GM18907 (cell line): ENCODE data around the gene SRL.

ENCODE experiments used
- ATAC-seq: cut with Tn5 transposase; IDR thresholded peaks from one replicate; pipeline ENCODE4 v1.9.1; 2021; ENCODE audit warnings: mild to moderate bottlenecking, moderate library complexity; ENCODE audit not compliant: unreplicated experiment

The SRL gene

DNA sequence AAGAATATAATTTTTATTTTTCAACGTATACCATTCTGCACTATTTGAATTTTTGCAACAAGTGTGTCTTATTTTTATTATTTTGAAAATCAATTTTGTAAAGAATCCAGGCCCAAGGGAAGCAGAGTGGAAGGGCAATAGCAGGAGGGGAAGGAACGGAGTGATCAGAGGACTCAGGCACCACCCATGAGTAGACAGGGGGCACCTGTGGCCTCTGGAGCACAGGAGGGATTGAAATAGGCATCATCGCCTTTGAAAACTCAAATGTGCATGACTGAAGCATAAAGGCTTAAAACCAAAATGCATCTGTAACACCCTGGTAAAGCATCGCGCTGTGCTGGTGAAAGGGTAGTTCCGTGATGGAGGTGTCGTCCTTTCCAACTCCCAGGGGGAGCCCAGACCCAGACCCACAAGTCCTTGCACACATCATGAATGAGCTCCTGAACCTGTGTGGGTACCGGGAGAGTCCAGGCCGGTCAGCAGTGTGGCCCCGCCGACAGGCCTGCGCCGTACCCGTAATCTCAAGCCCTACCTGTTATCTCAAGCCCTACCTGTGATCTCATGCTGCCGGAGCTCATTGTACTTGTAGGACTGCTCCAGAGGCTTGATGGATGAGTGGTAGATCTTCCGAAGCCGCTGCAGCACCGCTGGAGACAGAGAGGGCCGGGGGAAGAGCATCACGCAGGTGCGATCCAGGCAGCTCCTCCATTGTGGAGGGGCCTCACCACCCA lies 39.1 kb downstream of the SRL start:
- no peak for ATAC-seq

DNA sequence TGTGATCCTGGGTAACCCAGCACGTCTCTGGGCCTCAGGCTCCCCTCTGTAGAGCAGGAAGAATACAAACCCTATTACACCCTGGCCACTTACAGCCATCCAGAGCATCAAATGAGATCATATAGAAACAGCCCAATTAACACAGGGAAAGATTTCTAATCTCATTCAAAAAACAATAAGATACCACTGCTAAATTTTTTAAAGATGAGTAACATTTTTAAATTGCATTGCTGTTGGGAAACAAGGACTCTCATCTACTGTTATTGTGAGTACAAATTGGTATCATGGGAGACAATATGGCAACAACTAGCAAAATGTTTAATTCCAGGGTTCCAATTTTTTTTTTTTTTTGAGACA lies 41.1 kb downstream of the SRL start:
- ATAC-seq, result no peak

DNA sequence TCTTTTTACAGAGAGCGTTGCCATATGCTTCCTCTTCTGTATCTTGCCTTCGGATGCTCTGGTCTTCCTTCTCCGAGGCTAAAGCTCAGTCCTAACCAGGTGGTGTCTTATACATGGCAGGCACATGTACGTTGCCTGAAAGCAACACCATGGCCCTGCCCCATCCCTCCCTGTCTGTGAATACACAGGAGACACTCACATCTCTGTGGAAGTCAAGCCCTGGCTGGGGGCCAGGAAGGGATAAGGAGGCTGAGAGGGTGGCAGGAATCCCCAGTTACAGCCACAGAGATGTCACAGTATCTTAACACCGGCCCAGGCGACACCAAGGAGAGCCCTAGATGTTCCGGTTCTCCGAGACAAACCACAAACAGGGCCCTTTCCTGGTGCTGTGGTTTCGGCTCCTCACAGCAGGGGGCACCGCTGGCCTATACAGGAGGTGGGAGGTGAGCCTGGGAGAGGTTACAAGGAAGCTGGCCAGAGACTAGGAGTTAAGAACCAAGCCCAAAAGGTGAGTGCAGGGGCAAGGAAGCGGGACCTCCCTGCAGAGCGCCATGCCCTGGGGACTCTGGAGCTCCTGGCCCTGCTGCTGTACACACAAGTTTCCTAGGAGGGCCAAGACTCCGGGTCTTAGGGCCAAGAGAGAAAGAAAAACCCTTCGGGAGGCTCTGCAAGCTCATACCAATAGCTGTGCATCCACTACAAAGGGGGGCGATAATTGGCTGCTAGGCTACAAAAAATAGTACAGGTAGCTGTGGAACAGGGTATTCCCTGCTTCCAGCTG lies 41.7 kb downstream of the SRL start:
- no peak for ATAC-seq

DNA sequence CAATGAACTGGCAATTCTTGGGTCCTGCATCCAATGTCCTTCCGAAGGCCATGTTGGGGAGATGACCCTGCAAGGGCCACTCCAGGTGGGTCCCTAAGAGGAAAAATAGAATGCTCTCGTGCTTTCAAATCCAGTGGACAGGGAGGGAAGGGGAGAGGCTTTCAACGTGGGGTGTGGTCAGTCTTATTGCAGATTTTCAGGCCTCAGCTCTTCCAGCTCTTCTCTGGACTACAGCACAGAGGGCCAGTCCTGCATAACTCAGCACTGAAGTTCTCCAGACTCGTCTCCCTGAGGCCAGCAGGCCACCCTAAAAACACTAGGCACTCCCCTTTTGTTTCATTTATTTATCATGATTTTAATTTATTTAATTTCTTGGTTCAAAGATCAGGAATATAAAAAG lies 43.1 kb downstream of the SRL start:
- no peak for ATAC-seq

DNA sequence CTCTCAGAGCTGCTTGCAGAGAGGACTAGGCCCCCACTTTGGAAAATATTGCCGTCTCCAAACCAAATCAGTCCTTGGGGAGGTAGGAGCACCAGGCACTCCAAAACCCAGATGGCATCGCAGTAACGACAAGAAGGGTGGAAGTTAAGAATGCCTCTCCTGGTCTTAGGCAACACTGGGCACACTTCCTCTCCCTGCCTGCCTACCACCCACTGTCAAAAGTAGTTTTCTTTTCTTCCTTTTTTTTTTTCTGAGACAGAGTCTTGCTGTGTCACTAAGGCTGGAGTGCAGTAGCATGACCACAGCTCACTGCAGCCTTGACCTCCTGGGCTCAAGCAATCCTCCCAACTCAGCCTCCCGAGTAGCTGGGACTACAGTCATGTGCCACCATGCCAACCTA lies 47.2 kb downstream of the SRL start:
- no peak for ATAC-seq

DNA sequence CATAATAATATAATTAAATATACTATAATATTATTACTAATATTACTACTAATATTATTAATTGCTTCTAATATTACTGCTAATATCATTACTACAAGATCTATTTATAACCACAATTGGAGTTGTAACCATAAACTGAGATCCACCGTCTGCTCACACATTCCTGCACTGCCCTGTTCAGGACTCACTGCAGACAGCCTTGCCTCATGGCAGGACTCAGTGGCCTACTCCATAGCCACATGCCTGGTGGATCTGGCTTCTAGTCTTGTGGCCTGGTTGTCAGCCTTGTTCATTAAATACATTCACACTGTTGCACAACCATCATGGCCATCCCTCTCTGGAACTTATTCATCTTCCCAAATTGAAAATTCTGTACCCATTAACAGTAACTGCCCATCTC lies 48.0 kb downstream of the SRL start:
- ATAC-seq, result no peak

DNA sequence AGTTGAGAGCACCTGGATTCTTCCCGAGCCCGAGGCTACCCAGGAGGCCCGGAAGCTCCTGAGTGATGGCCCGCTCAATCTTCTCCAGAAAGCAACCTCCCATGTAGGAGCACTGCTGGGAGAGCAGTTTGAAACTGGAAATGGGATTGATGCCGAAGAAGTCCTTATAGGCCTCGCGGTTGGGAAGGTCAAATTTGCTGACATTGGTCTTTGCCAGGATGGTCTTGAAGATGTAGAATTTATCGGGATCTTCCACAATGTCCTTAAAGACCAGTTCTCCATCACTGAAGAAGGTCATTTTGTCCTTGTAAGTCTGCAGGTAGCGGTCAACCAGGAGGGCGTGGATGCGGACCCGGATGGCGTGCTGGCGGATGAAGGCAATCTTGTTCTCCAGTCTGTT lies 49.7 kb downstream of the SRL start:
- no peak for ATAC-seq

DNA sequence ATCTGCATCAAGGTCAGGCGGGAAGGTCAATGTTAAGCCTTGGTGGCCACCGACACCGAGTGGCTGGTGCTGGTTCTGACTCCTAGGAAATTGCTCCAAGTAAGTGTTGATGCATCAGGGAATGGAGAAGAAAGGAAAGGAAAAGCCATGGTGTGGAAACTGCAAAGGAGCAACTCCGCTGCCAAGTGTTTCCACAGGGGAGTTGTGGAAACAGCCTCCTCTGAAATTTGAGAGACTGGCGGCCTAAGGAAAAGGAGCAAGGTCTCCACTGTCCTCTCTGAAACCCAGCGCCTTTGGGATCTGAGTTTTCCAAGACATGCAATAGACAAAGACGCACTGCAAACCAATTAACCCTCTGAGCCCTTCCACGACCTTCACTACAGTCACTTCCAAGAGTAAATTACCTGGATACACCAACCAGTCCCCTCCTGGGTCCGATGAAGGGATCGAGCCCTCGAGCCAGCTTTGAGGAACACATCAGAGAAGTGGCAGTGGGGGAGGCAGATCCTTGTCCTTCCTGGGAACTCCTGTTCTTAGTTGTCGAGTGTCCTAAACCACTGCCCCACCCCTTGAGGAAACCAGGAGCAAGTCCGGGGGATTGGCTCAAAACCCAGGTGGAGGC lies 51.1 kb downstream of the SRL start:
- ATAC-seq, result no peak

DNA sequence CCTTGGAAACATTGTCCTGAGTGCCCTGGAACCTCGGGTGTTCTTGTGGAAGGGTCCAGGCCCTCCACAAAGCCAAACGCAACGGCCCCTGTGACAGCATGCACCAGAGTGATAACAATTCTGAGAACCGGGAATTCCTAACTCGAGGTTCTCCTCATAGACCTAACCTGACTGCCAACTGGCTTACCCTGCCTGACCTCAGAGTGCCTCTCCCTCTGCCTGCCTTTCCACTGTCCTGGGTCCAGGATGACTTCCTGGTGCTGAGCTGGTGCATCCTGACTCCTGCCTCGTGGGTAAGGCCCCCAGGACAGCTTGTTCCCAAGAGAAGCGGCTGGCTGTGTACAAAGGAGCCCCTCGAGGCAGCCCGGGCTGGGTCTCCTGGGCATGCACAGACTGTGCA lies 51.8 kb downstream of the SRL start:
- ATAC-seq, result no peak

DNA sequence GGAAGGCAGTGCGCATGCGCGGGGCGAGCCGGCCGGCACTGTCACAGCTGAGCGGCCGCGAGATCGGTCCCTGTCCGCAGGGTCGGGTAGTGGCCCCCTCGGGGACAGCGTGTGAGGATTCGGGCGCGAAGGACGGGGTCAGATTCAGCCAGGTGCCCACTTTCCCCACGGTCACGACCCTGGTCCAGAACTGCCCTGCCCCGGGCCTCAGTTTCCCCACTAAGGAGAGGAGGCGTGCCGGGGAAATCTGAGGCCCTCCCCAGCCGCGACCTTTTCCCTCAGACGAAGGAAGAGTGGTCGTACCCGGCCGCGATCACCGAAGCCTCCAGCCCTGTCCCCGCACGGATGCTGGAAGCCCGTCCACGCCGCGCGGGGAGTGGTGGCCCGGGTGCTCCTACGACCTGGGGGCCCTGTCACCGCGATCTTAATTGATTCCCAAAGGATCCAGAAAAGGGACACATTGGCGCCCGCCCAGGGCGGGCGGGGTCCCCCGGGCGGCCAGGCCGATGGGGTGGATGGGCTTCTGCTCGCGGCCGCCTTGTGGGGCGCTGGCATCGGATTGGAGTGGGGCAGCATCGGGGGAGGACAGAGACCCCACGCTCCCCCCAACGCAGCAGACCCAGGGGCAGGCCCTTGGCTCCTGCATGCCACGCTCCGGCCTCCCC lies 57.7 kb downstream of the SRL start:
- ATAC-seq, result no peak

DNA sequence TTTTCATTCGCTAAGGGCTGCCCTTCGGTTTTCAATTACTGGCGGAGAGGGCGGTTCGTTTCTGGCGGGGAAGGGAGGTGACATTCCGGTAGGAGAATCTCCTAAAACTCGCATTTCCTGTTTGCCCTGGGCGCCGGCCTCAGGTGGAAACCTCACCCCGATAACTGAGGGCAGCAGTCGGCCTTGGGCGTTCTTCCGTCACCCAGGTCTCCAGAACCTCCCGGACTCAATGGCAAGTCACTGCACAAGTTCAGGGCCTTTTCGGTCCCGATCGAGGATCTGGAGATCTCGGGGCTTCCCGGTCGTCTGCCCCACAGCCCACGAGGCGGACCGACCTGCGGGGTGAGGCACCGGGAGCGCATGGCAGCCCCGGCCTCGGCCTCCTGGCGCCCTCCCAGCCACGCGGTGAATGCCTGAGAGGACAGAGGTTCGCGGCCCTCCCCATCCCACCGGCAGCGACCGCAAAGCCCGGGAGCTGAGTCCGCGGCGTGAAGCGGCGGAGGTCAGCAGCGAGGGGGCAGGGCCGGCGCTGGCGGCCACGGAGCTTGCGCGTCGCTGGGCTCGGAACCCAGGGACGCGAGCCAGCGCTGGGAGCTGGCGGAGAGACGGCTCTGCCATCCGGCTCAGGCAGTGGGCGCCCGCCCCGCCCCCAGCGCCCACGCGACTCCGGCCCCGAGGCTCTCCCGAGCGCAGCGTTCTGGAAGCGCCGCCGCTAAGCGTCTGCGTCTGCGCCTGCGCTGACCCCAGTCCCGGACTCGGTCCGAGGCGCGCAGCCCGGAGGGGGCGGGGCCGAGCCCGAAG lies 58.4 kb downstream of the SRL start:
- ATAC-seq, result peak; percentile 70

DNA sequence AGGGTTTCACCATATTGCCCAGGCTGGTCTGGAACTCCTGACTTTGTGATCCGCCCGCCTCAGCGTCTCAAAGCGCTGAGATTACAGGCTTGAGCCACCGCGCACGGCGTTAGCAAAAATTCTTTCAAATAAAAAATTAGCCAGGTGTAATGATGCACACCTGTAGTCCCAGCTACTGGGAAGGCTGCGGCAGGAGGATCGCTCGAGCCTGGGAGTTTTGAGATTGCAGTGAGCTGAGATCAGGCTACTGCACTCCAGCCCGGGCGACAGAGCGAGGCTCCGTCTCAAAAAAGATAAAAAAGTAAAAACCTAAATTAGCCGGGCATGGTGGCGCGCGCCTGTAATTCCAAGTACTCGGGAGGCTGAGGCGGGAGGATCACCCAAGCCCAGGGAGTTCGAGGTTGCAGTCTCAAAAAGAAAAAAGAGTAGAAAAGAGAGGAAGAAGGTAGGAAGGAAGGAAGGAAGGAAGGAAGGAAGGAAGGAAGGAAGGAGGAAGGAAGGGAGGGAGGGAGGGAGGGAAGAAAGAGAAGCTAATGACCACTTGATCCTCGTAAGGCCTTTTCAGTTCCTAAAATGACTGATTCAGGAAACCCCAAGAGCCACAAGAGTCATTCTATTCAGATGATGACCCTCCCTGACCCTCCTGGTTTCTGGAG lies 59.2 kb downstream of the SRL start:
- ATAC-seq, result peak; percentile 34

DNA sequence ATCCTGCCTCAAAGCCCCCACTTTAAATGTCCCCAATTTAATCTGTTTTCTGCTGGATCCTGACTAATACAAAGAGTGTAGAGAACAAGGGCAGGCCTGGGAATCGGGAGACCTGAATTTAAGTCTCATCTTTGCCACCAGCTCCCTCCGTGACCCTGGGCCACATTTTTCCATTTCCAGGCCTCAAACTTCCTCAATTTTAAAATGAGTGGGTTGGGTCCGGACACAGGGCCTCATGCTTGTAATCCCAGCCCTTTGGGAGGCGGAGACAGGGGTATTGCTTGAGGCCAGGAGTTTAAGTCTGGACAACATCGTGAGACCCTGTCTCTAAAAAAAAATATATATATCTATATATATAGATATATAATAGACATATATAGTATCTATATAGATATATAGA lies 61.4 kb downstream of the SRL start:
- no peak for ATAC-seq

DNA sequence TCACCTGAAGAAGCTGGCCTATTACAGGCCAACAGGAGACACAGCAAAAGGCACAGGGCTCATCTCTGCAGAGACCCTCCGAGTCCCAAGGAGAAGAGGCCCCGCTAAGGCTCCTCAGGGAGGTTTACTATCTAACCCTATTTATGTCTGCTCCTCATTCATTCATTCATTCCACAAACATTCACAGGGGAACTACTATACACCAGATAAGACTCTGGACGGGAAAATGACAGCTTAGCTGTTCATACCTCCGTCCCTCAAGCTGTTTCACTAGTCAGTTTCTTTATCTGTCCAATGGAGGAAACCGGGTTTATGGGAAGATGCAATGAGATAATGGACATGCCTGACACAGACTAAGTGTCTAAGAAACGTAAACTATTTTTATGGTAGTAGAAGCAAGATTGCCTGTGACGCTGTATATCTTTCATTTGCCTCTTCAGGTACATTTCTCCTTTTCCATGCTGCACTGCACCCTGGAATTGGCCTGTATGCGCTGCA lies 62.1 kb downstream of the SRL start:
- no peak for ATAC-seq

DNA sequence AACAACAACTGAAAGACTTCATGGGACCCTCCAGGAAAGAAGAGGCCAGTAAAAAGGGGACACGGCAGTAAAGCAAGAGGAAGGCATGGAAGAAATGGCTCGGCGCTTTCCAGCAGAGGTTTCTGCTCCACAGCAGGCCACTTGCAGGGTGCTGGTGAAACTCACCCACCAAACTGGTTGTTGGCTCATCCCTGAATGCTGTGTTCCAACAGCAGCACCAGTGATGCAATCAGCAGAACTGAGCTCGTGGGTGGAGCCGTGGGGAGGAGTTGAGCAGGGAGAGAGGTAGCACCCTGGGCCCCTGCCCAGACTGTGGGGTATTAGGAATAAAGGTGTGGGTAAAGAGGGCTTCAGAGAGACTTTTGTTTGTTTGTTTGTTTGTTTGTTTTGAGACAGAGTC lies 62.9 kb downstream of the SRL start:
- no peak for ATAC-seq

DNA sequence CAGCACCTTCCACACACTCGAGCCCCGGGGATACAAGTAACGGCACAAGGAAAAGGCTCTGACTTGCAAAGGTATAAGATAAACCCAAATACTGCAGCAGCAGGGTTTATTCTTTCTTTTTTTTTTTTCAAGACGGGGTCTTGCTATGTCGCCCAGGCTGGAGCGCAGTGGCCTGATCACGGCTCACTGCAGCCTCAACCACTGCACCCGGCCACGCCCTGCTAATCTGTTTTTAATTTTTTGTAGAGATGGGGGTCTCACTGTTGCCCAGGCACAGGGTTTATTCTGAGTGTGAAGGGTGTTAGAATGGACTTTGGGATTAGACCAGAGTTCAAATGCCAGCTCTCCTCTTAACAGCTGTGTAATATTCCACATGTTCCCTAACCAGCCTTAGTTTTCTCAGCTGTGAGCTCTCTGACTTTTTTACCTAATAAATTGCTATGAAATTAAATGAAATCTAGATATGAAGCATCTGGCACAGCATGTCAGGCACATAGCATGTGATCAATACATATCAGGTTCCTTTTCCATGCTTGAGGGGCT lies 63.3 kb downstream of the SRL start:
- ATAC-seq, result no peak

DNA sequence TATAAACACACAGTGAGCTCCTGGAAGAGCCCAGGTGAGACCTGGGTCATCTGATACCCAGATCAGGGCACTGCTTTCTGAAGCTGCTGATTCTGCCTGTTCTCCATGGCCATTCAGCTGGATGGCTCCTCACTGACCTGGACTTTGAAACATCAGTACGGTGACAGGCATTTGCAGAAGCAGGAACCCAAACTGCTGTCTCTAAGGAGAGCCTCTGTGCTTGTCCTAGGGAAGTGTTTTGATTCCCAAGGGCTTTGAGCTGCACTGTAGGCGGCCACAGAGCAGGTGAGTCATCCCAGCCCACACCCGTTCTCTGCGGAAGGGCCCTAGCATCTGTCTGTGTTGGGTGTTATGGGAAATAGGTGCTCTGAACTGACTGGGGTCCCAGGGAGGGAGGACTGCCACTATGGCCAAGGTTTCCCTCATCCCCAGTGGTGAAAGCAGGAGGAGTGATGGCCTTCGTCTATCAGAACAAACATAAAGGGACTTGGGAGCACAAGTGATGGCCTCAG lies 64.9 kb downstream of the SRL start:
- no peak for ATAC-seq

DNA sequence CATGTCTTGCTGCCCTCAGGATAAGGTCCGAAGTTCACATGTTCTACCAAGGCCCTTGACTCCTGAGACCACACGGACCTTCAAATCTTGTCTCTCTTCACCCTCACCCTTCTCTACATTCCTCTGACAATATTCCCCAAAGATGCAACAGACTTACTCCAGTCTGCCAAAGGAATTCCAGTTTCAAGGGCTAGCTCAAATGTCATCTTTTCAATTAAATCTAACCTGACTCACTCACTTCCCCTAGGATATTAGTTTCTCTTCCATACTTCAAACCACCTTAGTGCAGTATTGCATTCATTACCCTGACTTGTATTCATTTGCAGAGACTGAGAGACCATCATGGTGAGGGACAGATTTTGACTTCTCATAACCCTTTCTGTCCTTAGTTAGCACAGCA lies 66.0 kb downstream of the SRL start:
- no peak for ATAC-seq

DNA sequence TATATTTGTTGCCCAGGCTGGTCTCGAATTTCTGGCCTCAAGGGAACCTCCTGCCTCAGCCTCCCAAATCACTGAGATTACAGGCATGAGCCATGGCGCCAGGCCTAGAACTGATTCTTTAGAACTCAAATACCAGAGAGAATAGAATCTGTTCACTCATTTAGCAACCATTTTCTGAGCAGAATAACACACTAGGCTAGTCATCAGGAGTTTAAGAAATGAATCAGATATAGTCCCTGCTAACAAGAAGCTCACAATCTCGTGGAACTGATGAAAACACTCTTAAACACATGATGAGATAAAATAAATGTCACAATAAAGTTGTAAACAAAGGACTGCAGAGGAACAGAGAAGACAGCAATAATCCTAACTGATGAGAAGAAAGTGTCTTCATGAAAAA lies 69.8 kb downstream of the SRL start:
- ATAC-seq, result no peak

DNA sequence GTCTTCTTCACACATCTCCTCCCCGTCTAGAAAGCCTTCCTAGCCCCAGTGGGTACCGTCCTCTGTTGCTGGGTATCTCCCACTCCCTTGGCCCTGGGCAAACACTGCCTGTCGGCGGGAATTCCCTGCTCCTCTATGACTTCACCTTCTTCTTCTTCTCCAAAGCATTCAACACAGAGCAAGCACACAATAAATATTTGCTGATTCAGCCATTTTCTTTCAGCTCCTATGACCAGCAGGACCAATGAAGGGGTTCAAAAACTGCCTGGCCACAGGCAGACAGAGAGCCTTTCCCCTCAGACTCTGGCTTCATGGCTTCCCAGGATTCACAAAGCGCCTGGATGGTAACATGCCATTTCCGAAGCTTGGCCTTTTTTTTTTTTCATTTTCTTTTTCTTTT lies 72.5 kb downstream of the SRL start:
- ATAC-seq, result no peak
